Mononuclear cell (primary cell): ENCODE measurements around the gene JAM3. TPM values are rescaled to one million over a fixed set of nuclear protein-coding genes. Genes with fewer than 3 reads are reported as not detected.

Source experiments
- H3K27me3 ChIP-seq: 2 replicates; pipeline ENCODE4 v1.6.0; 2011; ENCODE audit warnings: low read length, control low read depth; ENCODE audit not compliant: insufficient read depth
- H3K4me1 ChIP-seq: 2 replicates; pipeline ENCODE4 v1.5.1; 2011; ENCODE audit warnings: mild to moderate bottlenecking, low read length, control low read depth; ENCODE audit not compliant: insufficient read depth
- H3K4me3 ChIP-seq: 2 replicates; pipeline ENCODE4 v1.5.1; 2011; ENCODE audit warnings: mild to moderate bottlenecking, low read length, moderate library complexity
- H3K9me3 ChIP-seq: 2 replicates; pipeline ENCODE4 v1.5.1; 2011; ENCODE audit warnings: low read depth, mild to moderate bottlenecking, control low read depth, low read length
- total RNA-seq: library from RNA; depleted of rRNA; stranded (reverse); fragments of >200 nt; gene quantifications from one replicate; pipeline ENCODE4 v1.2.3, GENCODE V29; 2012

Gene JAM3
- 13.1 TPM for total RNA-seq

DNA sequence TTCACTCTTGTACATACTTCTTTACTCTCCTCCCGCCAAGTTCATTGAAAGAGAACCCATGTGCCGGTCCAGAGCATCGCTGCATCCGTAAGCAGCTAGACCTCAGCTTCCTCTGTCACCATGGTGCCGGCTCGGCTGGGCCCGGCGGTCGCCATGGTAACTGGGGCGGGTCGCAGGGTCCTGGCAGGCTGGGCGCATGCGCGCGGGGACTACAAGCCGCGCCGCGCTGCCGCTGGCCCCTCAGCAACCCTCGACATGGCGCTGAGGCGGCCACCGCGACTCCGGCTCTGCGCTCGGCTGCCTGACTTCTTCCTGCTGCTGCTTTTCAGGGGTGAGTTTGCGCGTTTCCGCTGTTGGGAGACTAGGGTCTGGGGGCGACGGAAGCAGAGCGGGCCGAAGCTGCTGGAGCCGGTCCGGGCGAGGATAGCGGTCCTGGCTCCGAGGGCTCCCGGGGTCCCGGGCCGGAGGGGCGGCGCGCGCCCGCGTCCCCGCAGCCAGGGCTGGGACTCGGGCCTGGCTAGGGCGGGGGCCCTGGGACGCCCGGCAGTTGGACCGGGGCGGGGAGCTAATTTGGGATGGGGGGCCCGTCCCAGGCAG, at the start of gene JAM3:
TSS of gene JAM3 (plus strand) at position 244 of the 597 bp plus-strand sequence. CDS start at position 256, 12 bp downstream.
- no peaks in the 10 kb centered on the region for H3K9me3 ChIP-seq
- H3K4me3 ChIP-seq: peak within 1 kb of the TSS; percentile 40
- peaks cover 30% of the 10 kb centered on the region for H3K27me3 ChIP-seq
- no peaks in the 10 kb centered on the region for H3K4me1 ChIP-seq

DNA sequence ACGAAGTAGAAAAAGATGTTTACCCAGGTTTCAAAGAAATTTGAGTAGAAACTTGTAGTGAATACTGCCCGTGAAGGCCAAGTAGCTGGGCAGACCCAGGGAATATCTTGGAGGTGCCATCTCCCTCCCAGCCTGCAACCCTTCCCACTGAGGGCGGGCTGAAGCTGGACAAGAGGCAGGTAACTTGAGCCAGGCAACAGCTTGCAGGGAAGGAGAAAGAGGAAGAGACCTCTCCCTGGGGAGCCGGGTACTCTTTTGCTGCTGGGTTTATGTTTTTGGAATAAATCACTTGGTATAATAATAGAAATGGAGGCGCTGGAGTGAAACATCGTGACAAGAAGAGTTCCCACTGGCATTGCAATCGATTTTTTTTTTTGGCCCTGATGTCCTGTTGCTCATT, 49.4 kb upstream of the JAM3 start:
- H3K9me3 ChIP-seq: no peaks in the 10 kb centered on the region
- H3K4me1 ChIP-seq: no peaks in the 10 kb centered on the region
- no peaks in the 10 kb centered on the region for H3K27me3 ChIP-seq
- no peak overlapping the region for H3K4me3 ChIP-seq

DNA sequence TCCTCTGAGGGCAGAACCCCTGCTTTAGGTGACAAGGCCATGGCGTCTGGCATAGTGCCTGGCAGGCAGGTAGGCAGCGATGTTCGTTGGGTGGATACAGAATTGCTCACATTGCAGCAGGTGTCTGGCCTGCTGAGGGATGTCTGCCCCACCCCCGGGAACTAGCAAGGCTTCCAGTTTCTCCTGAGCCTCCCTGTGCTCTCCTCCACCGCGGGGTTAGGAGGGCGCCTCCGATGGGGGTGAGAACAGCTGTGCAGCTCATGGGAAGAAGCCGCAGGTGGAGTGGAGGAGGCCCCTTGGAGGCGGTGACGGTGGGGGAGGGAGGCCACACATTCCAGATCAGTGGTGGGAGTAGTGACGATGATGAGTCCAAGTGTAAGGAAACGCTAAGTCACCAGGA, 48.3 kb upstream of the JAM3 start:
- H3K27me3 ChIP-seq: no peaks in the 10 kb centered on the region
- H3K9me3 ChIP-seq: no peaks in the 10 kb centered on the region
- no peaks in the 10 kb centered on the region for H3K4me1 ChIP-seq
- H3K4me3 ChIP-seq: no peak overlapping the region

DNA sequence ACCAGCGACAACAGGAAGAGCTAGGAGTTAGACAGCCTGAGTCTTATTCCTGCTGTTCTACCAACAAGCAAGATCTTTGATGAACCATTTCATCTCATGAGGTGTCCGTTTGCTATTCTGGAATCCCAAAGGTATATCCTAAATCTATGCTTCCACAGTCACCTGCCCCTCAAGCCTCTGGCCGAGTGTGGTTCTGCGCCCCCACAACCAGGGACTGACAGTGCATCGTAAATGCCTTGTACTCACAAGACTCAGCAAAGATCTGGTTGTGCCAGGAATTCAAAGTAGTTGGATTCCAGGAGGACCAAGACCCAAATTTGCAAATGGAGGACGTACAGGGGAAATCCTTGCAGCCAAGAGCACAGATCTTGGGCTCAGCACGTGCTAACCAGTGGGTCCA, 47.5 kb upstream of the JAM3 start:
- H3K4me1 ChIP-seq: no peaks in the 10 kb centered on the region
- no peak overlapping the region for H3K4me3 ChIP-seq
- no peaks in the 10 kb centered on the region for H3K27me3 ChIP-seq
- no peaks in the 10 kb centered on the region for H3K9me3 ChIP-seq

DNA sequence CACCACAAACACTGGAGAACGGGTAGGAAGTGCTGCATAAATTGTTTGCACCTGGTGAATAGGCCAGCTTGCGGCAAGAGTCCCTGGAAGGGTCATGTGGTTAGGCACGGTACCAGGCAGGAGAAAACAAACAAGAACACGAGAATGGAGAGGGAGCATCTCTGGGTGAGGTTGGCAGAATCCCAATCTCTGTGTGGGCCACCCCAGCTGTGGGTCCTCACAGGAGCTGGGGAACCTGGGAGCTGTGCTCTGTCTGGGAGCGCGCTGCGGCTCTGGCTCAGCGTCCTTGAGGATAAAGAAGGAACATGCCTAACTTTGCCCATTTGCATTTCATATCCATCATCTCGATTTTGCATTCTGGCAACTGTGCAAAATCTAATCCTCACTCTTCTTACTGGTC, 46.1 kb upstream of the JAM3 start:
- Histone ChIP-seq H3K4me3 (no peak overlapping the region), H3K9me3 (no peaks in the 10 kb centered on the region), H3K27me3 (no peaks in the 10 kb centered on the region), H3K4me1 (peaks cover 8% of the 10 kb centered on the region)

DNA sequence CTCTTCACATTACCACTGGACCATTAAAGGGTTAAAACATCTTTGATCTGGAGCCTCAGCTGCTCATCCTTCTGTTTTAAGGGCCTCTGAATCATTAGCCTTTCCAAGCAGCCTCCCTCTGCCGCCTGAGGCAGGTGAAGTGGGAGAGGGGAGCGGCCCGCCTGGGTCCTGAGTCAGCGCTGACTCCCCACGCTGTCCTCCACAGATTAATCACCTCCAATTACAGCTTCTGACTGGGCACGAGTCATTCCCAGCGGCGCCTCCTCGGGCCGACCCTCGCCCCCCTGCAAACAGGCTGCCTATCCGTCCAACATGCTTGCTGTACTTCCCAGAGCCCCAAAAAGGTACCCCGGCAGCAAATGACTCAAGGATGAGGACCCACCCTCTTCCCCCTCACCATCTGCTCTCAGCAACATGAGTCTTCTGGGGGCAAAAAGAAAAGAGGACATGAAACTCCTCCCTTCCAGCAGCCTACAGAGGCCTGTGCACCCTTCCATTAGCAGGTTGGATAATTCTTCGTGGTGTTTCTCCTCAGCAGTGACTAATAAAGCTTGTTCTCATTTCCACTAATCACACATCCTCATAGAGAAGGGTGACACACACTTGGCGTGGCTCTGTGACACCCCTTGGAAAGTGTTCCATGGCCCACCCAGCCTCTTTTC, 44.3 kb upstream of the JAM3 start:
- Histone ChIP-seq H3K4me3 (no peak overlapping the region), H3K27me3 (no peaks in the 10 kb centered on the region), H3K4me1 (peaks cover 16% of the 10 kb centered on the region), H3K9me3 (no peaks in the 10 kb centered on the region)

DNA sequence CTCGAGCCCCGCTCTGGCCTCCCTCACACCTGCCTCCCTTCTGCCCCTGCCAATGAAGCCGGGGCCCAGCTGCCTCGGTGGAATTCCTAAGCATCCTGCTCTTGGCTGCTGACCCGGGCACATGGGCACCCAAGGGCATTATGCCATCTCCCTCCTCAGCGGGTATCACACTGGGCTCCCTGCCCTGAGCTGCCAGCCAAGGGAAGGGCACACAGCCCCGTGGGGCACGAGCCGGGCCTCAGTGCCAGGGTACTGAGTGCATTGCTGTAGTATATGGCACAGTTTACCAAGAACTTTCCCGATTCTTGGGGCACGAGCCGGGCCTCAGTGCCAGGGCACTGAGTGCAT, 43.8 kb upstream of the JAM3 start:
- no peaks in the 10 kb centered on the region for H3K27me3 ChIP-seq
- H3K4me1 ChIP-seq: peaks cover 16% of the 10 kb centered on the region

DNA sequence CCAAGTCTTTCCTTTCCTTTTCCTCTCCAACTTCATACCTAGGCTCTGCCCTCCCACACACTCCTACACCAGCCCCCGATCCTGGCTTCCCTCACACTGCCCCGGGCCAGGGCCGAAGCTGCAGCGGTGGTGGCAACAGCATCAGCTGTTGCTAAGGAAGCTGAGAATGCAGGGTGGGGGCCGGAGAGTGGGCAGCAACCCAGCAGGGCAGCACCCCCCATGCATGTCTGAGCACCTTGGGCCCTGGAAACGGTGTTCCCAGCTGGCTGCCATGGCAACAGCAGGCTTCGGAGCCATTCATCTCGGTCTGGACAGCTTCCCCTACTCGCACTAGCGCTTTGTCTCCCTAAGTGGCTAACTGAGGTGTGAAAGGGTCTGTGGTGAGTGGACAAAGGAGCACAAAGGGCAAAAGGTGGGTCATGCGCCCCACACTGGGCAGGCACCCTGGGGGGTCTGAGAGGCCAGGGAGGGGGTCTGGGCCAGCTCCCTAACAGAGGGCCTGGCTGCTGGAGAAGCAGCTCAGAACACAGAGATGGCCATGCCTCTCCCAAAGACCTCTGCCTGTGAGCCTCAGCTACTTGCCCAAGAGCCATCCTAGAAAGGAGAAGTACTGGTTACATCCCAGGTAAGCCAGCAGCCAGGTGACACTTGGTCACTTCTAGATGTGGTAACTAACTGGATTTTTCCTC, 42.1 kb upstream of the JAM3 start:
- no peaks in the 10 kb centered on the region for H3K9me3 ChIP-seq
- H3K27me3 ChIP-seq: no peaks in the 10 kb centered on the region
- H3K4me1 ChIP-seq: peaks cover 16% of the 10 kb centered on the region
- no peak overlapping the region for H3K4me3 ChIP-seq

More for the DNA sequence above, 43.8 kb upstream of the JAM3 start:
- no peaks in the 10 kb centered on the region for H3K9me3 ChIP-seq
- no peak overlapping the region for H3K4me3 ChIP-seq

DNA sequence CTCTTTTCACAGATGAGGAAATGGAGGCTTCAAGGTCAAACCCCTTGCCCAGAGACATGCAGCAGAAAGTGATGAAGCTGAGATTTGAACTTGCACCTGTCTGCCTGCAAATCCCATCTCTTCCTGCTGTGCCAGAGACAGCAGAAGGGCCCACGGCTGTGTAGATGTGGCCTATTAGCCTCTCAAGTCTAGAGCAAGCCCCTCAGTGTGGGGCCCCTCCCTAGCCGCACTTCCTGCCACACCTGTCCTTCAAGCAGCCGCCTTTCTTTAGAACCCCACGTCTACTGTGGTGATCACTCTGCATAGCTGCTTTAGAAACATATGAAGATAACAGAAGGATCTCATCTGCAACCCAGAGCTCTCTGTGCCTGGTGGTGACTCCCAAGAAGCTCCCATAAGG, 41.2 kb upstream of the JAM3 start:
- Histone ChIP-seq H3K27me3 (no peaks in the 10 kb centered on the region), H3K9me3 (no peaks in the 10 kb centered on the region), H3K4me3 (no peak overlapping the region), H3K4me1 (peaks cover 16% of the 10 kb centered on the region)

DNA sequence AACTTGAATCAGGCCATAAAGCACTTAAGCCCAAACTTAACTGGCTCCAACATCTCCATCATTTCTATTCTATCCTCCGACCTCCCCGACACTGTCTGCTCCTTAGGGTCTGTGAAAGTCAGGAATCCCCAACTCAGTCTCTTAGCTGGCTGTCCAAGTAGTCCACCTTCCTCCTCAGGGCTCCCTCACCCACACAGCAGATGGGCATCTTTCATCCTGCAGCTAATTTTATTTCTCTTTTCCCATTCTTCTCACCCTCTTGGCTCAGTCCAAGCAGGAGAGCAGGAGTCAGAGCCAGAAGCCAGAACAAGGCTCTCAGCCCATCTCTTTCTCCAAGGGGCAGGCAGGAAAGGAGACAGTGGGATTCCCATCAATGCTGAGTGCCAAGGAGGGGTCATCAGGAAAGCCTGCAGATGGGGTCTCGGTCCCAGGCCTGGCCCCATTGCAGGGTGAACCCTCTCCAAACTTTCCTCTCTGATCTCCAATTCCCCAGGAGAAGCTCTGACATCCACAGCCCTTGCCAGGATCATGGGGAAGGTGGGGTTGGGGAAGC, 40.4 kb upstream of the JAM3 start:
- peaks cover 23% of the 10 kb centered on the region for H3K4me1 ChIP-seq
- no peaks in the 10 kb centered on the region for H3K27me3 ChIP-seq
- no peaks in the 10 kb centered on the region for H3K9me3 ChIP-seq
- no peak overlapping the region for H3K4me3 ChIP-seq

DNA sequence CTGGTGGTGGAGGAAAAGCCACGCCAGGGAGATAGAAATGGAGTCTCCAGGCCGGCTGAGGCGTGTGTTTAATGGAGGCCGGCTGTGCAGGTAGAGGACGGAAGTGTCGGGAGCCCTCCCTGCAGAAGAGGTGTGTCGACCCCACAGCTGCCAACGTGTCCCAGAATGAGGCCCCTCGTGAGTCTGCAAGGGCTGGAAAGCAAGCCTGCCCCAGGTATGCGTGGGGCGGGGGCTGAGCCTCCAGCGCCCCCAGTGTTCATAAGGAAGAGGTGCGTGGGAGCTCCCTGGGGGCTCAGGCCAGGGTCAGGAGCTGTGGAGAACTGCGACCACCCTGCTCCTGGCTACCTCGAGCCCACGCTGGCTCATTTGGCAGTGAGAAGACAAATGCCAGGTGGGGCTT, 38.0 kb upstream of the JAM3 start:
- H3K4me3 ChIP-seq: no peak overlapping the region
- H3K4me1 ChIP-seq: peaks cover 40% of the 10 kb centered on the region

DNA sequence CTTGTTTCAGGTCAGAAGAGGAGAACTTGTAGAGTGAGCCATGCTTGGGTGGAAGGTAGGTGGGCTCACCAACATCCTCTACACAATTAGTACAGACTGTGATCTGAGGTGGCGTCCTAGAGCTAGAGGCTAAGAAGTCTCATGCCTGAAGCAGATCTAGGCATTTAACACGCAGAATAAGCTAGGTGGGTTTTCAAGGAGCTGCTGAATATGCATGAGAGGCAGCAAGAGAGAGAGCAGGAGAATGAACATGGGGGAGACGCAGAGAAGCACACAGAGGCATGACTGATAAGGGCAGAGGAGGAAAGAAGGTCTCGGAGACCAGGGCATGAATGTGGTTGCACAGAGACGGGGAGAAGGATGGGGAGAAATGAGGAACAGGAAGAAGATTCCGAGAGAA, 36.8 kb upstream of the JAM3 start:
- no peaks in the 10 kb centered on the region for H3K27me3 ChIP-seq
- no peaks in the 10 kb centered on the region for H3K9me3 ChIP-seq
- H3K4me1 ChIP-seq: peaks cover 35% of the 10 kb centered on the region
- H3K4me3 ChIP-seq: no peak overlapping the region

More for the DNA sequence above, 38.0 kb upstream of the JAM3 start:
- Histone ChIP-seq H3K9me3 (no peaks in the 10 kb centered on the region), H3K27me3 (no peaks in the 10 kb centered on the region)

DNA sequence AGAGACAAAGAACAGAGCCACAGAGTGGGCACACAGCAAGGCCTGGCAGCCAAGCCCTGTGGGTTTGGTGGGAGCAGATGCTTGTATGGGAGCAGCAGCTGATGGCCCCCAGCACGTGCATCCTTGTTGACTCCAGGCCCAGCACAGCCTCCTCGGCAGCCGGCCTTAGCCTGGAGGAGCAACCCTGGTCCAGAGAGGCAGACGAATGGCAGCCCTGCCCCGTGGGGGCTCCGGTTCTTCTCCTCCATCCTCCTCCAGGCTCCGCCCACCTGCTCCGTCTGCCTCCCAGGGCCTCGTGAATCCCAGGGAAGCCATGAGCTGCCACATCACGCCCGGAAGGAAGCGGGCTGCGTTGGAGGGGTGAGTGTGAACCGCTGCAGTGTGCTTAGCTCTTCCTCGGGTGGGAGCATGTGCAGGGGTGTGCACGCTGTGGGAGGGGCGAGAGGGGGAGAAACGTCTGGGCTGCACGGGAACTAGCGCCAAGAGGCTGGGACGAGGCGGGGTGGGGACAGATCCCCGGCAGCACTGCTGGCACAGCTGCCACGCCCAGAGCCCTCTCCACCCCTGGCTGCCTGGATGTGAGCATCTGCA, 36.3 kb upstream of the JAM3 start:
- peaks cover 2% of the 10 kb centered on the region for H3K27me3 ChIP-seq
- H3K9me3 ChIP-seq: no peaks in the 10 kb centered on the region
- H3K4me3 ChIP-seq: no peak overlapping the region
- H3K4me1 ChIP-seq: peaks cover 35% of the 10 kb centered on the region

DNA sequence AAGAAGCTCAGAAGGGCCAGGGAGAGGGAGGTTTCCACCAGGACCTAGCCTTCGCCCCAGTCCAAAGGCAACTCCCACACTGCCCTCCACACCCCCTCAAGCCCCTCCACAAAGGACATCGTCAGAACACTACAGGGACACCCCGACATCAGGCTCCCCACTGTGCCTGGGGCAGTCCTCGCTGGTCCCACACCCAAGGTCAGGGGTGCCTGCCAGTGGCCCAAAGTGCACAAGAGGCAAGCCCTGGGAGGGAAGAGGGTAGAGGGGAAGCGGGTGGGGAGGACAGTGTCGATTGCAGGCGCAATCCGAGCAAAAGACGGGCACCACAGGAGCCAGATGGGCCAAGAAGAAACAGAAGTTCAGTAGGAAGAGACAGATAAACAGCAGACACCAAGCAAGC, 35.6 kb upstream of the JAM3 start:
- peaks cover 33% of the 10 kb centered on the region for H3K4me1 ChIP-seq
- peaks cover 5% of the 10 kb centered on the region for H3K27me3 ChIP-seq
- no peaks in the 10 kb centered on the region for H3K9me3 ChIP-seq
- no peak overlapping the region for H3K4me3 ChIP-seq
